Measurements from ENCODE around the gene GMPS. TPM values are rescaled to one million over a fixed set of nuclear protein-coding genes. Genes with fewer than 3 reads are reported as not detected.
"Not testable (repeated sequence)": the region's sequence is repeated elsewhere in the genome, so short reads cannot be mapped to it uniquely, and the experiment has no call there.

GMPS gene
- total and polyA plus RNA-seq, 2 donors from 2014 or later, result 21.1 to 43.9 TPM

DNA sequence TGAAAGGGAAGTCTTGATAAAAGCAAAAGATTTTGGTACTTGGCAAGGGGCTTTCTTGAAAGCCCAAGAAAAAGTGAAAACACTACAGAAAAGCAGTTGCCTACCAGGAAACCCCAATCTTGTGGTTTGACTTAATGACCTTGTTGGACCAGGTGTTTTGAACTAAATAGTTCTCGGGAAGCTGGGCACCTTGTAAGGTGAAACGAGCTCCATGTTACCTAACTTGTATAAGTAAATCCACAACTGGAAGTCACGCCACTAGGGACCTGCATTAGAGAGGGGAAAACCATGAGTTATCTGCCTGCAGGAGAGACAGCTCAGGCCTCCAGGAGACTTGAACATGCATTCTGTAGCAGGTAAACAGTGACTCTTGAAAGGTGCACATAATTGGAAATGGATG is 88.2 kb downstream of the GMPS start:
- TF ChIP-seq, protein P1, sequence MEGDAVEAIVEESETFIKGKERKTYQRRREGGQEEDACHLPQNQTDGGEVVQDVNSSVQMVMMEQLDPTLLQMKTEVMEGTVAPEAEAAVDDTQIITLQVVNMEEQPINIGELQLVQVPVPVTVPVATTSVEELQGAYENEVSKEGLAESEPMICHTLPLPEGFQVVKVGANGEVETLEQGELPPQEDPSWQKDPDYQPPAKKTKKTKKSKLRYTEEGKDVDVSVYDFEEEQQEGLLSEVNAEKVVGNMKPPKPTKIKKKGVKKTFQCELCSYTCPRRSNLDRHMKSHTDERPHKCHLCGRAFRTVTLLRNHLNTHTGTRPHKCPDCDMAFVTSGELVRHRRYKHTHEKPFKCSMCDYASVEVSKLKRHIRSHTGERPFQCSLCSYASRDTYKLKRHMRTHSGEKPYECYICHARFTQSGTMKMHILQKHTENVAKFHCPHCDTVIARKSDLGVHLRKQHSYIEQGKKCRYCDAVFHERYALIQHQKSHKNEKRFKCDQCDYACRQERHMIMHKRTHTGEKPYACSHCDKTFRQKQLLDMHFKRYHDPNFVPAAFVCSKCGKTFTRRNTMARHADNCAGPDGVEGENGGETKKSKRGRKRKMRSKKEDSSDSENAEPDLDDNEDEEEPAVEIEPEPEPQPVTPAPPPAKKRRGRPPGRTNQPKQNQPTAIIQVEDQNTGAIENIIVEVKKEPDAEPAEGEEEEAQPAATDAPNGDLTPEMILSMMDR (IDR thresholded peaks at IDR 0.05; ENCODE audit: borderline replicate concordance, extremely low read depth, insufficient read depth), result no peak
- intact Hi-C loops (cut with DNase I), result no loop called here
- no peaks in the 10 kb centered on the region for H3K27me3 ChIP-seq (ENCODE audit: control insufficient read depth, insufficient read depth, low read length)
- no peak overlapping the region for H3K4me3 ChIP-seq (ENCODE audit: low read length in 3 of 3)
- no peak overlapping the region for H3K27ac ChIP-seq (ENCODE audit: low read depth in 2 of 2, low read length in 2 of 2)
- no peaks in the 10 kb centered on the region for H3K9me3 ChIP-seq (ENCODE audit: control insufficient read depth in 2 of 3, insufficient read depth in 1 of 3, low read length in 3 of 3)
- H3K36me3 ChIP-seq (ENCODE audit: control insufficient read depth in 2 of 3, insufficient read depth in 3 of 3, low read length in 3 of 3), result no peaks in the 10 kb centered on the region
- no peak for FAIRE-seq
- no peaks in the 10 kb centered on the region for H3K4me1 ChIP-seq (ENCODE audit: control insufficient read depth in 2 of 3, insufficient read depth in 2 of 3, low read depth in 1 of 3, low read length in 3 of 3)
- H3K9ac ChIP-seq (ENCODE audit: low read length in 3 of 3), result no peak overlapping the region
- DNase-seq, result no peak

DNA sequence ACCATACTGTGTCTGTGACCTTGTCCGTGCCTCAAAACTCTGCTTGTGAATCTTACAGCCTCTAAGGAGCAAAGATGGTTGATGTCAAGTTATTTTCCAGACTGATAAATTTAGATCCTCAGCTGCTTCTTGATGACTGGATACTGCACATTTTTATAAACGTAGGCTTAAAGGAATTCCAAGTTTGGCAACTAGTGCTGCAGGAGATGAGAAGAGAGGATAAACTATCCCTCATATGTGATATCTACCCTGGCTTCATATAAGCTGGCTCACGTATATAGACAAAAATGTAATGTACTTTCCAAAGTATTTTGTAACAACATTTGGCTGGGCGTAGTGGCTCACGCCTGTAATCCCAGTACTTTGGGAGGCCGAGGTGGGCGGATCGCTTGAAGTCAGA is 89.6 kb downstream of the GMPS start:
- Histone ChIP-seq H3K4me3 (ENCODE audit: low read length in 3 of 3) (no peak overlapping the region), H3K9me3 (ENCODE audit: control insufficient read depth in 2 of 3, insufficient read depth in 1 of 3, low read length in 3 of 3) (no peaks in the 10 kb centered on the region), H3K27ac (ENCODE audit: low read depth in 2 of 2, low read length in 2 of 2) (no peak overlapping the region), H3K9ac (ENCODE audit: low read length in 3 of 3) (no peak overlapping the region), H3K27me3 (ENCODE audit: control insufficient read depth, insufficient read depth, low read length) (no peaks in the 10 kb centered on the region), H3K4me1 (ENCODE audit: control insufficient read depth in 2 of 3, insufficient read depth in 2 of 3, low read depth in 1 of 3, low read length in 3 of 3) (no peaks in the 10 kb centered on the region), H3K36me3 (ENCODE audit: control insufficient read depth in 2 of 3, insufficient read depth in 3 of 3, low read length in 3 of 3) (no peaks in the 10 kb centered on the region)
- DNase-seq, result no peak
- TF ChIP-seq, protein P1 (IDR thresholded peaks at IDR 0.05; ENCODE audit: borderline replicate concordance, extremely low read depth, insufficient read depth), result no peak
- intact Hi-C loops (cut with DNase I), result no loop called here
- FAIRE-seq, result no peak

DNA sequence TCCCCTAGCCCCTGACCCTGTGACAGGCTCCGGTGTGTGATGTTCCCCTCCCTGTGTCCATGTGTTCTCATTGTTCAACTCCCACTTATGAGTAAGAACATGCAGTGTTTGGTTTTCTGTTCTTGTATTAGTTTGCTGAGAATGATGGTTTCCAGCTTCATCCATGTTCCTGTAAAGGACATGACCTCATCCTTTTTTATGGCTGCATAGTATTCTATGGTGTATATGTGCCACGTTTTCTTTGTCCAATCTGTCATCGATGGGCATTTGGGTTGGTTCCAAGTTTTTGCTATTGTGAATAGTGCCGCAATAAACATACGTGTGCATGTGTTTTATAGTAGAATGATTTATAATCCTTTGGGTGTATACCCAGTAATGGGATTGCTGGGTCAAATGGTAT is 90.6 kb downstream of the GMPS start:
- H3K27me3 ChIP-seq (ENCODE audit: control insufficient read depth, insufficient read depth, low read length); DNase-seq; H3K9me3 ChIP-seq (ENCODE audit: control insufficient read depth in 2 of 3, insufficient read depth in 1 of 3, low read length in 3 of 3); intact Hi-C loops (cut with DNase I); H3K36me3 ChIP-seq (ENCODE audit: control insufficient read depth in 2 of 3, insufficient read depth in 3 of 3, low read length in 3 of 3); H3K4me3 ChIP-seq (ENCODE audit: low read length in 3 of 3); H3K27ac ChIP-seq (ENCODE audit: low read depth in 2 of 2, low read length in 2 of 2); FAIRE-seq; H3K9ac ChIP-seq (ENCODE audit: low read length in 3 of 3); H3K4me1 ChIP-seq (ENCODE audit: control insufficient read depth in 2 of 3, insufficient read depth in 2 of 3, low read depth in 1 of 3, low read length in 3 of 3): not testable (repeated sequence)

DNA sequence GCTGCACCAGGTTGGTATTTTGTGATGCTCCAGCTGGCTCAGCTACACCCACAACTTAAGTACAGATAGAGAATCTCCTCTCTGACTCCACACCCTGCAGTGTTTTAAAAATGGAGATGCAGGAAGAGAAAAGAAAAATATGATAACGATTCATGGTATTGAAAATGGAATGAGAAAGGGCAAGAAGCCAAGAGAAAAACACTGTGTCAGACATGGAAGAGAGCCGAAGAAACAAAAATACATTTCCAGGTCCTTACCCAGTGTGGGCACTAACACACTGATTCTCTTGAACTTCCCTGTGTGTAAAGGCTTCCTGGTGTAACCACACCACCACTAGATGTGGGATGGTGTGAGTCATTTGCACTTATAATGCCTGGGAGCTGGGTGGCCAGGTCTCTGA is 93.1 kb downstream of the GMPS start:
- H3K4me1 ChIP-seq (ENCODE audit: control insufficient read depth in 2 of 3, insufficient read depth in 2 of 3, low read depth in 1 of 3, low read length in 3 of 3), result no peaks in the 10 kb centered on the region
- no peak overlapping the region for H3K27ac ChIP-seq (ENCODE audit: low read depth in 2 of 2, low read length in 2 of 2)
- H3K4me3 ChIP-seq (ENCODE audit: low read length in 3 of 3), result no peak overlapping the region
- H3K36me3 ChIP-seq (ENCODE audit: control insufficient read depth in 2 of 3, insufficient read depth in 3 of 3, low read length in 3 of 3), result no peaks in the 10 kb centered on the region
- FAIRE-seq (no peak), DNase-seq (no peak)
- H3K9me3 ChIP-seq (ENCODE audit: control insufficient read depth in 2 of 3, insufficient read depth in 1 of 3, low read length in 3 of 3), result no peaks in the 10 kb centered on the region
- intact Hi-C loops (cut with DNase I), result no loop called here
- no peaks in the 10 kb centered on the region for H3K27me3 ChIP-seq (ENCODE audit: control insufficient read depth, insufficient read depth, low read length)
- TF ChIP-seq, protein P1 (IDR thresholded peaks at IDR 0.05; ENCODE audit: borderline replicate concordance, extremely low read depth, insufficient read depth), result no peak
- H3K9ac ChIP-seq (ENCODE audit: low read length in 3 of 3), result no peak overlapping the region
